Measurements from ENCODE around the gene MRFAP1L1.

- TF ChIP-seq, protein P1, sequence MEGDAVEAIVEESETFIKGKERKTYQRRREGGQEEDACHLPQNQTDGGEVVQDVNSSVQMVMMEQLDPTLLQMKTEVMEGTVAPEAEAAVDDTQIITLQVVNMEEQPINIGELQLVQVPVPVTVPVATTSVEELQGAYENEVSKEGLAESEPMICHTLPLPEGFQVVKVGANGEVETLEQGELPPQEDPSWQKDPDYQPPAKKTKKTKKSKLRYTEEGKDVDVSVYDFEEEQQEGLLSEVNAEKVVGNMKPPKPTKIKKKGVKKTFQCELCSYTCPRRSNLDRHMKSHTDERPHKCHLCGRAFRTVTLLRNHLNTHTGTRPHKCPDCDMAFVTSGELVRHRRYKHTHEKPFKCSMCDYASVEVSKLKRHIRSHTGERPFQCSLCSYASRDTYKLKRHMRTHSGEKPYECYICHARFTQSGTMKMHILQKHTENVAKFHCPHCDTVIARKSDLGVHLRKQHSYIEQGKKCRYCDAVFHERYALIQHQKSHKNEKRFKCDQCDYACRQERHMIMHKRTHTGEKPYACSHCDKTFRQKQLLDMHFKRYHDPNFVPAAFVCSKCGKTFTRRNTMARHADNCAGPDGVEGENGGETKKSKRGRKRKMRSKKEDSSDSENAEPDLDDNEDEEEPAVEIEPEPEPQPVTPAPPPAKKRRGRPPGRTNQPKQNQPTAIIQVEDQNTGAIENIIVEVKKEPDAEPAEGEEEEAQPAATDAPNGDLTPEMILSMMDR (IDR thresholded peaks at IDR 0.05) = no peak
- TF ChIP-seq ZFX (IDR thresholded peaks at IDR 0.05; ENCODE audit: borderline replicate concordance) = no peak
These were observed 44.9 kb upstream of the MRFAP1L1 start for GRCh38 chr4:6754481-6755087.
